Stimulated activated CD4-positive, alpha-beta T cell treated with anti-CD3 and anti-CD28 coated beads, Interleukin-2, amount 100 ng/mL, for 48 hours (primary cell): ENCODE data around the gene WDCP.
A peak's percentile ranks its signal among the peaks of the same experiment; 100 is the strongest.
"Not testable (repeated sequence)": the region's sequence is repeated elsewhere in the genome, so short reads cannot be mapped to it uniquely, and the experiment has no call there.

ENCODE experiments used
- DNase-seq, 2 donors: peaks; one replicate each; pipeline ENCODE4 v3.0.0-alpha.2; 2020

Gene WDCP

DNA sequence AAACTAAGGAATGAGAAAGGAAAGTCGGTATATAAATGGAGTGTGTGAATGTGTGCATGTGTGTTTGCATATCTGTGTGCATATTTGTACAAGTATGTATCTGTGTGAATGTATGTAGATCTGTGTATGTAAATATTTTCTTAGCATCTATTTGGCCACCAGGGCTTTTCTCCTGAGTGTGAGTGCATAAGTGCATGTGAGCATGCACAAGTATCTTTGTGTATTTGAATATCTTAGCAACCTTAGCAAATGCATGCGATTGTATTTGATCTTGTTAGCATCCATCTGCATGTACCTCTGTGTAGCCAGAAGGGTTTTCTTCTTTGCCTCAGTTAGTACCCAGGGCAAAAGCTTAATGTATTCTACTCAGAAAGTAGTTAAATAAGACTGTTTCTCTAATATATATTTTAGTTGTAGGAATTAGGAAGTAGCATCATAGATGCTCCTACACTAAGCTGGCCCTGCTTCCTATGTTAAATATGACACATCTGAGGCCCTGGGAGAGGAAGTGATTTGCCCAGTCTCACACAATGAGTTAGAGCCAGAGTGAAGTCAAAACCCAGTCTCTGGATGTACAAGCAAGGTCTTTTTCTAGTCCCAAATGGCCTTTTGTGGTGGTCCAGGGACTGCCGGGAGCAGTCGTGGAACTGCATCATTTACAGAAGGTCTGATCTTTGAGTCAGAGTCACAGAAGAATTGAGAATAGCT is 11.5 kb upstream of the WDCP start:
- DNase-seq = no peak

DNA sequence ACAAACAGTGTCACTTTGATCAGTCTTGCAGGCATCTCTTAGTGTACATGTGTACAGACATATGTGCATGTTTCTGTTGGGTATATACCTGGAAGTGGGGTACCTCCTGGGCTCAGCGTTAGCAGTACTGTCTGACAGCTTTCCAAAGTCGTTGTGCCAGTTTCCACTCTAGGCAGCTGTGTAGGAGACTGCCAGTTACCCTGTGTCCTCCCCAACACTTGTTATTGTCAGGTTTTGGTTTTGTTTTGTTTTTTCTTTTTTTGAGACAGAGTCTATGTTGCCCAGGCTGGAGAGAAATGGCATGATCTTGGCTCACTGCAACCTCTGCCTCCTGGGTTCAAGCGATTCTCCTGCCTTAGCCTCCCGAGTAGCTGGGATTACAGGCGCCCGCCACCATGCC is 8.6 kb upstream of the WDCP start:
- DNase-seq = no peak

DNA sequence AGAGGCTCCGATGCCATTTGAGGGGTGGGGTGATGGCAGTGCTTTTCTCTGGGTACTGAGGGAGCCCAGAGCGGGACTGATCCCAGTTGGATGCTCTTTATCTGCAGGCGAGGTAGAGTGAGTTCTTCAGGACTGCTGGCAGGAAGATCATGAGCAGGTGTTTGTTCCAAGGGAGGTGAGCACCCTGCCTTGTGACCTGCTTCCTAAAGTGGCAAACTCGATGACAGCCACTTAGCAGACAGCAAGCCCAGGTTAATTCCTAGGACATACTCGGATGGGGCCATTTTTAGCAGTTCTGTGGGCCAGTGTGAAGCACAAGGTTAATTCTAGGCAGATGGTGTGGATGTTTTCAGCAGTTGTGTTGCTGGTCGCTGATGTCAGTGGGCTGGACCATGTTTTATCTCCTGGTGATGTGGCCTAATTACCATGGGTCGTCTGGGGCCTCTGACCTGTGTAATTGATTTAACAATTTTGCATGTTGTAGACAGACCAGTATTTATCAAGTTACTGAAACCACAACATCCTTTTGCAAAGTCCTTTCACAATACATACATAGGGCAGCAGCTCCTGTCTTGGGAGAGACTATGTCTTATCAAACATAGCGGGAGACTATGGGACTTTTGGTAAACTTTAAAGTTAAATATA is 7.3 kb upstream of the WDCP start:
- no peak for DNase-seq

DNA sequence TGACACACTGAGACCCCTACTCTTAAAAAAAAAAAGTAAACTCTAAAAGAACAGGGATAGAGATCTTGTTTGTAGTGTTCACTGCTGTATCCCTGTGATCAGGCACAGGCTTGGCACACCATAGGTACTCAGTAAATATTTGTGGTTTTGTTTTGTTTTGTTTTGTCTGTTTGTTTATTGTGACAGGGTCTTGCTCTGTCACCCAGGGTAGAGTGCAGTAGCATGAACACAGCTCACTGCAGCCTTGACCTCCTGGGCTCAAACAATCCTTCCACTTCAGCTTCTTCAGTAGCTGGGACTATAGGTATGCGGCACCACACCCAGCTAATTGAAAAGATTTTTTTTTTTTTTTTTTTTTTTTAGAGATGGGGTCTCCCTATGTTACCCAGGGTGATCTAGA is 5.8 kb upstream of the WDCP start:
- no peak for DNase-seq

DNA sequence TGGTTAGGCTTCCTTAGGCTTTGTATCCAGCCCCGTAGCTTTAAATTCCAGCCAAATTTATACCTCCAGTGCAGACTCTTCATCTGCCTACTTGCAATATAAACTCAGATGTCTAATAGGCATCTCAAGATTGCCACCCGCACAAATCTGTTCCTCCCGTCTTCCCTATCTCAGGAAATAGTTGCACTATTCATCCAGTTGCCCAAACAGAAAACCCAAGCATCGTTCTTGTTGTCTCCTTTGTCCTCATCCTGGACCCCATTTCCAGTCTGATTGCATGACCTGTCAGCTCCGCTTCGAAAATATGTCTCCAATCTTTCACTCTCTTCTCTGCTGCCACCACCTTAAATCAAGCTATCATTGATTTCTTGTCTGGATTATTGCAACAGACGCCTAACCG is 4.6 kb upstream of the WDCP start:
- DNase-seq = no peak

DNA sequence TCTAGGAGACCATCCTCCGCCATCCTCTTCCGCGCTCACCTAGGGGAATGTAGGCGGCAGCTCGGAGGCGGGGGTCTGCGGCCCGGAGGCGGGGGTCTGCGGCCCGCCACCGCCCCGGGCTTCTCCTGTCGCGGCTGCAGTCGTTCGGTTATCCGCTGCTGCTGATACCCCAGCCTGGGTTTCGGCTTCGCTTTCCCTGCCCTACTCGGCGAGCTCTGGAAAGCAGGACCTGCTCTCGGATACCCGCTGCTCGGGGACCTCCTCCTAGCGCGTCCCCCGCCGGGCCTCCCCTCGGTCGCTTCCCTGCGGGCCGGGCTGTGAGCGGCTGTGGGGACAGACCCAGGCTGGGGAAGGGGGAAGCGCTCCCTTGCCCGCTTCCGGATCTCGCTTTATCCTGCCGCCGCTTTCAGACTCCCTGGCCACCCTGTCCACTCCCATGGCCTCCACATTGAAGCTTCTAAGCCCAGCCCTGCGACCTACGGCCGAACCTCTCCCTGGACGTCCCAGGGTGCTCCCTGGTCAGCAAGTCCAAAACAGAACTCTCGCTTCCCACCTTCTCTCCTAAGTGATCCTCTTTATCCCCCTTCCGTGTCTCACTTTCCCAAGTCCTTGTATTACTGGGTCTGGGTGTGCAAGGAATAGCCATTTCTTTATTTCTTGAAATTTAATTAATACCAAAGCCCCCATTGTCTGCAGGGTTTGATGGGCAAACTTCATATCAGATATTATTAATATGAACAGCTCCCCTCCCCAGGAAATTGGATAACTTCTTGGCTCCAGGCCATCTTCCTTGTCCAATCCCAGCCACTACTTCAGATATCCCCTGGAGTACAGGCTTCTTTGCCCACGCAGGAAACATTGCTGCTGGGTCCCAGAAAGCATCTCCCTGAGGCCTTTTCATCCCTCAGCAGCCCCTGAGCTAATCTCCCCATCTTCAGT is 3.1 kb upstream of the WDCP start:
- no peak for DNase-seq

DNA sequence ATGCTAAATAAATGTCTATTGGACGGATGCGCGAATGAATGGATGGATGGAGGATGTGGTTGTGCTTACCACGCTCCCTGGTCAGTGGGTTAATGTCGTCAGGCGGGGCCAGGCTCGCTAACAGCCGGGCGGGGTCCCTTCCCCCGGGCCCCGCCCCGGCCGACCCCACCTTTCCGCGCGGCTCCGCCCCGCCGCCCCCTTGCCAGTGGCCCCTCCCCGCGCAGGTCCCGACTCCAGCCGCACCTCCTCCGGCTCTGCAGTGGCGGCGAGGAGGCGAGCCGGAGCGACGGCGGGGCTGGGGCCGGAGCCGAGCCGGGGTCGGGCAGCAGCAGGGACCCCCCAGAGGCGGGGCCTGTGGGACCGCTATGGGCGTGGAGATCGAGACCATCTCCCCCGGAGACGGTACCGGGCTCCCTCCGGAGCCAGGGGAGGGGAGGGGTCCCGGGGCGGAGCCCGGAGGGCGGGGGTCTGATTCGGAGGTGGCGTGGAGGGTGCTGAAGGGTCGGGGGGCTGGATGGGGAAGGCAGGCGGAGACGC is 2.4 kb upstream of the WDCP start, which contains the start of gene FKBP1B:
Gene FKBP1B, plus strand, starts transcription at position 257 of the 537 bp plus-strand sequence. Its CDS starts 109 bp downstream, at position 366.
- DNase-seq = peak; percentile 43 to 47

DNA sequence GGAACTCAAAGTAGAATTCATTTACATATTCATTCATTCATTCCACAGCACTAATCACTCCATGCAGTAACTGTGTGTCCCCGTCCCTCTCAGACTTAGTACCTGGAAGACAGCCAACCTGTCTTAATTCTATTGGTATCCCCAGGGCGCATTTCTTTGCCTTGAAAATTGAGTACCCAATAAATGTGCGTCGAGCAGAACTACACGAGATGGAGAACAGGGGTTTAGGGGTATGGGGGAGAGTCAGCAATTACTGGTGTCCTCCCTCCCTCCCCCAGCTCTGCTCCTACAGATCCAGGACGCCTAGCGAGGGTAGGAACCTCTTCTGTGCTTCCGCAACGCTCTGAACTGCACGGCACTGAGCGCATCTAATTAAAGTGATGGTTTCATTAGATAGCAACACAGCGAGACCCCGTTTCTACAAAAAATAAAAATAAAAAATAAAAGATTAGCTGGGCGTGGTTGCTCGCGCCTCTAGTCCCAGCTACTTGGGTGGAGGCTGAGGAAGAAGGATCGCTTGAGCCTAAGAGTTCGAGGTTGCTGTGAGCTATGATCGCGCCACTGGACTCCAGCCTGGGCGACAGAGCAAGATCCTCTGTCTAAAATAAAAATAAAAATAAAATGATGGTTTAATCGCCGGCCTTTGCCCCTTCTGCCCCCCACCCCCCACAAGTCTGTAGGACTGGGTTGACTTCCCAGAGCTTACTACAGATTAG is 1.7 kb upstream of the WDCP start:
- DNase-seq = no peak

DNA sequence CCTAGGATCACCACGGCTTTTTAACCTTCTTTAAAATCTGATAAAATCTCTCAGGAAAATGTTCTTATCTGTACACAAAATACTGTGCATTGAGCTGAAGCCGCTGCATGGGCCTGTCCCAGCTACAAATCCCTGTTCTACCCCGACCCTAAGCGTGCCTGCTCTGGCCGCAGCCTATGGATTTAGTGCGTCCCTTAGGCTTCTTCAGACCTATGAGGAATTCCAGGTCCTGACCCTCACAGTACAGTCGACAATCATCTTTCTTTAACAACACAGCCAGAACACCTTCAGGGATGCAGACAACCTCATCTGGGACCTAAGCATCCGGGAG is 477 bp upstream of the WDCP start:
- DNase-seq = no peak

DNA sequence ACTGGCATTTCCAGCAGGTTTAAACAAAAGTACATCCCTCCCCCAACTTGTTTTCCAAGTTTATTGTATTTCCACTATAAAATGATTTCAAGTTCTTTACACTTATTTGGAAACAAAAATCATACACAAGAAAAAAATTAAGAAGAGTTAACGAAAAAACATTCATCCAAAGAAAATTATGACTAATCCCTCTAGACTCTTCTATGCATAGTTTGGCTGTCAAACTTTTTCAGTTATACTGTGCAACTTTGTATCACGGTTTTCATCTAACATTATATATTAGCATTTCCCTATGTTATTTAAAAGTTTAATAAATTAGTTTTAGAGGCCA is 627 bp downstream of the WDCP start:
- DNase-seq = no peak

DNA sequence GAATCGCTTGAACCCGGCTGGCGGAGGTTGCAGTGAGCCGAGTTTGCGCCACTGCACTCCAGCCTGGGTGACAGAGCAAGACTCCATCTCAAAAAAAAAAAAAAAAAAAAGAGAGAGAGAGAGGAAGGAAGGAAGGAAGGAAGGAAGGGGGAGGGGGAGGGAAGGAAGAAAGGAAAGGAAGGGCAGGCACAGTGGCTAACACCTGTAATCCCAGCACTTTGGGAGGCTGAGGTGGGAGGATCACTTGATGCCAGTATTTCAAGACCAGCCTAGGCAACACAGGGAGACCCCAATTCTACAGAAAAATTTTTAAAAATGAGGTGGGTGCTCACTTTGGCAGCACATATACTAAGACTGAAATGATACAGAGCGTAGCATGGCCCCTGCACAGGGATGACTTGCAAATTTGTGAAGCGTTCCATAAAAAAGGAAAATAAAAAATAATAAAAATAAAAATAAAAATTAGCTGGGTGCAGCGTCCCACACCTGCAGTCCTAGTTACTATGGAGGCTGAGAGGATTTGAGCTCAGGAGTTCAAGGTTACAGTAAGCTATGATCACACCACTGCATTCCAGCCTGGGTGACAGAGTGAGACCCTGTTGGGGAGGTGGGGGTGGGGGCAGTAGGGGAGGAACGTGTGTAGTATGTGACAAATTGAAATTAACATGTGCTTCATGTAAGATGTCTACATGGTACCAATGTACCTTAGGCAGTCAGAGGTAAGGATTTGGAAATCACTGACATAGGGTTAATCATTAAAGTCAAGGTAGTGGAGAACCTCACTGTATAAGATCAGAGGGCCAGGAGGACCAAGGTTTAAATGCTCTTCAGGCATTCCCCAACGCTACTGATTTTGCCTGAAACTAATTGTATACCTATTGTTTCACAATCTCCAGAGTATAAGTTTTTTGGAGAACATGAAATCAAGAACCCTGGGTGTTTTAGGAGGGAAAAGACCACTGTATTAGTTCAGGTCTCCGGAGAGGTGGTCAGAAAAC is 1.4 kb downstream of the WDCP start:
- DNase-seq = no peak

DNA sequence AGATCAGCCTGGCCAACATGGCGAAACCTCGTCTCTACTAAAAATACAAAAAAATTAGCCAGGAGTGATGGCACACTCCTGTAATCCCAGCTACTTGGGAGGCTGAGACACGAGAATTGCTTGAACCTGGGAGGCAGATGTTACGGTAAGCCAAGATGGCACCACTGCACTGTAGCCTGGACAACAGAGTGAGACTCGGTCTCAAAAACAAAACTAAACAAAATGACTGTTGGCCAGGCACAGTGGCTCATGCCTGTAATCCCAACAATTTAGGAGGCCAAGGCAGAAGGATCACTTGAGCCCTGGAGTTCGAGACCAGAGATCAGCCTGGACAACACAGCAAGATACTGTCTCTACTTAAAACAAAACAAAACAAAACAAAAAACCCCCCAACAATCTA is 4.1 kb downstream of the WDCP start:
- DNase-seq = not testable (repeated sequence)

DNA sequence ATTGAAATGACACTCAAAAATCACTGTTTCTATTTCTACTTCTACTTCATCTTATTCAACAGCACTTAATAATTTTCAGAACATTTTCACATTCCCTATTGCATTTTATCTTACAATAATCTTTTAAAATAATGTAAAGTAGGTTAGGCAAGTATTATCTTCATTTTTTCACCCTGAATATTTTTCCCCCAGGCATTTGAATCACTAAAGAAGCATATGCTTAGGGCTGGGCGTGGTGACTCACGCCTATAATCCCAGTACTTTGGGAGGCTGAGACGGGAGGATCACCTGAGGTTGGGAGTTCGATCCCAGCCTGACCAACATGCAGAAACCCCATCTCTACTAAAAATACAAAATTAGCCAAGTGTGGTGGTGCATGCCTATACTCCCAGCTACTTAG is 6.7 kb downstream of the WDCP start:
- DNase-seq = no peak

DNA sequence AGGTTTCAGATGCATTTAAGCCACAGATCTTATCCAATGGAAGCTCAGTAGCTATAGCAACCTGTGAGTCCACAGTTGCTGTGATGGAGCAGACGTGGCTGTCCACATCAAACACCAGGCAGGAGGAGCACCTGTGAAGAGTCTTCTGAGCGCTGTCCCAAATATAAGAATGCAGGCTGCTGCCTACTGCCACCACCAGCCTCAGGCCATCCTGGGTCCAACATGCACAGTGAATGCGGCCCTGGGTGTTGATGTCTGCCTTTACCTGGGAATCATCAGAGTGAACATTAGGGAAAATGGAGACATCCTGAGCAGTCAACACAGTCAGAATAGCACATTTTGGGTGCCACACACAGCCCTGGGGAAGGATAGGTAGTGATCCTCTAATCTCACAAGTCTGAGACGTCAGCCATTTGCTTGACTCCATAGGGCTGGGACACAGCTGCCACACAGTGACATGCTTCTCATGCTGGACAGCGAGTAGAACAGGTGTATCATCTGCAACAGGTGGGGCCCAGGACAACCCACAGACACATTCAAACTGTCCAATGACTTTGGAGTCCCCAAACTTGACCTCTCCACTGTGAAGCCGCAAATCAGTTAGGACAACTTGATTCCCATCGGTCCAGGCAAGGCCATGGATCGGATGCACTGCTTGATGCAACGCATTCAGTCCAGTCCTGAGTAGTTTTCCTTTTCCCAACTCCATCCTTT is 8.2 kb downstream of the WDCP start:
- no peak for DNase-seq

DNA sequence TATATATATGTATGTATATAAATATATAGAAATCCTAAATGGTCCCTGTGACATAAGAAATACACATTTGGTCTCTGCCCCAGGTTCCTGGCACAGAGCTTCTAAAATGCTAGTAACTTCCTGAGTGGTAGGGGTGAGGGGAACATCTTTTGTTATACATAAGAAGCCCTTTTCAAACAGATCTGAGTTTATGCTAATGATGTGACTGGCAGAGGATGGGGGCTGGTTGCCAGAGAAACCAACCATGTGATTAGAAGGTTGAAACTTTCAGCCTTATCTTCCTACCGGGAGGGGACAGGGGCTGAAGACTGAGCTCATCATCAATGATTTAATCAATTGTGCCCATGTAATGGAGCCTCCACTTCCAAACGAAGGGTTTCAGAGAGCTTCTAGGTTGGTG is 21.0 kb downstream of the WDCP start:
- no peak for DNase-seq

DNA sequence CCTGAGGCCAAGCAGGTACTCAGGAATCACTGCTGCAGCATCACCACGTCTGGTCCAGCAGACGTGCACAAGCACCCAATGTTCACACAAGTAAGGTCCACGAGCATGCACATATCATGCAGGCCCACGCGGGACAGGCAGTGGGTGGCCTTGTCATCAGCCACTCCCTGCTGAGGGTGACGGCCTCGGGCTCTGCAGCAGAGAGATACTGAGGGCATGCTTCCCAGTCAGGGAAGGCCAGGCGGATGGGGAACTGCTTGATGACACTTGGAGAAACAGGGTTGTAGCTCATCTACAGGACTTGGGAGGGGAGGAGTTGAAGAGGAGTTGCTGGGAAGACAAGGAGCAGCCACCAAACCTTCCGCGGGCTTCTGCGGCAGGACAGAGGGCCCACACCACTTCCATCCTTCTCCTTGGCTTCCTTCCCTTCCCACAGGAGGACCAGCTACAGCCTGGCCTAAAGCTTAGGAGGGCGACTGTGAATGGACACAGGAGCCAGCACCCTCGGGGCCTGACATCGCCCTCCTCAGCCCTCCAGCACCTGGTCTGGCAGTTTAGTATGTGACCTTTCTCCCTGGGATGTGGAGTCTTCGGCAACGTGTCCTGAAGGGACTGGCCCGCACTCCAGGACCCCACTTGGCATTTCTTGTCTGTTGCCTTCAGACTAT is 22.1 kb downstream of the WDCP start:
- no peak for DNase-seq

DNA sequence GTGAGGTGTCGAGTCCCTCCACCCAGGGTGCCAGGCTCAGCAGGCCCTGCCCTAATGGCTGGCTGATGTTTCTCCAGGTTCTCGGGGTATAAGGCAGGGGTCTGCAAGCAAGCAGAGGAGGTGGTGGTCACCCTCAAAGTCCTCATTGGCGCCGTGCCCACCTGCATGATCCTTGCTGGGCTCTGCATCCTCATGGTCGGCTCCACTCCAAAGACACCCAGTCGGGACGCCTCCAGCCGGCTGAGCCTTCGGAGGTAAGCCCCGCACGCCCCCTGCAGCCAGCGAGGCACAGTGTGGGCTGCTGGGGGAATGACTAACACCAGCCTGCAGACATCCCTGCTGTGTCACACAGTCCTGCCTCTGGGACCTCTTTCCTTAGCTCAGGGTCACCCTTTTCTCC is 23.2 kb downstream of the WDCP start:
- DNase-seq = no peak

DNA sequence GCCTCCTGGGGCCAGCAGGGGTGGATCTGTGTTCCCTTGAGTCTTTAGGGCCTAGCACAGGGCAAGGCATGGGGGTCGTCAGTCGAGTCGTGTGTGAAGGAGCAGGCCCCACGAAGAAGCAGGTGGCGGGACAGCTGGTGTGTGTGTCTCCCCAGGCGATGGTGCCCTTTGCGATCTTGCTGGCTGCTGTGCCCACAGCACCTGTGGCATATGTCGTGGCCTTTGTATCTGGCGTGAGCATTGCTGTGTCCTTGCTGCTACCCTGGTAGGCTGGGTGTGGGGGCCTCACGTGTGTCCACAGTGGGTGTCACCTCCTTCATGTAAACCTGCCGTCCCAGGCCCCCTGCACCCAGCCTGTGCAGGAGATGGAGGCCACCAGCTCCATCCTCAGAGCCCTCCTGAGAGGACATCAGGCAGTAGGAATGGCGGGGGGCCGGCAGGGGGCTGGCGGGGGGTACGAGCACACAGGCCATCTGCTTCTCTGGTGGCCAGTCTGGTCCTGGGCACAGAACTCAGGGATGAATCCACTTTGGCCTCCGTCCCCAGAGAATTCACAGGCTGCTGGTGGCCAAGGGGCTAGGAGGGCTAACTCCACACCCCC is 24.1 kb downstream of the WDCP start:
- DNase-seq = no peak

DNA sequence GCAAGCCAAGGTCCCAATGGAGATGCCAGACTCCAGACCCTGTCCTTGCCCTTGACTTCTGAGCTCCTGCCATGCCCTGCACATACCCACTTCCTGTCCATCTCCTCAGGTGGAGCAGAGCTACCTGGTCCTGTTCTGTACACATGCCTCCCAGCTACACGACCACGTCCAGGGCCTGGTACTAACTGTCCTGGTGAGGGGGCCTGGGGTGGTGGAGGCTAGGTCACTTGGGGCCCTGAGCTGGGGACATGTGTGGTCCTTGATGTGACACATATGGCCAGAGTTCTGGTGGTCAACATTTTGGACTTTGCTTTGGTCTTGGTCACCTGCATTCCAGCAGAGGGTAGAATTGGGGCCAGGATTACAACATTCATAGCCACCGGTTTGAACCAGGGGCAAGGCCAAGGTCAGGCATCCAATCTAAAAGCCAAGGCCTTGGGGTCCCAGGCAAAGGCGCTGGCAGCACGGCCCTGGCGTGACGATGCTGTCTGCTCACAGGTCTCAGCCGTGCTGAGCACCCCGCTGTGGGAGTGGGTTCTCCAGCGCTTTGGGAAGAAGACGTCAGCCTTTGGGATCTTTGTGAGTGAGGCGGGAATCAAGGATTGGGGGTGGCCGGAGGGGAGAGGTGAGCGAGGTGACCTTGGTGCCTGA is 24.7 kb downstream of the WDCP start:
- DNase-seq = no peak
